Neuronal stem cell (in vitro differentiated cells): Measurements from ENCODE around the gene PJA1.

Source experiments
- DNase-seq: peaks from one replicate; pipeline ENCODE4 v3.0.0-alpha.2; 2013; ENCODE audit warnings: low spot score
- H2AFZ ChIP-seq: one replicate; pipeline ENCODE4 v1.6.1; 2013; ENCODE audit warnings: mild to moderate bottlenecking, low read length, inconsistent platforms
- H2AK5ac ChIP-seq: 2 replicates; pipeline ENCODE4 v1.6.1; 2013; ENCODE audit warnings: low read depth, mild to moderate bottlenecking, inconsistent platforms, low read length, moderate library complexity, mixed read lengths
- H2BK120ac ChIP-seq: 2 replicates; pipeline ENCODE4 v1.6.1; 2013; ENCODE audit warnings: low read depth, mild to moderate bottlenecking, inconsistent platforms, low read length, moderate library complexity, mixed read lengths
- H2BK12ac ChIP-seq: one replicate; pipeline ENCODE4 v1.6.1; 2013; ENCODE audit warnings: low read length, inconsistent platforms
- H2BK15ac ChIP-seq: 2 replicates; pipeline ENCODE4 v1.6.1; 2013; ENCODE audit warnings: mild to moderate bottlenecking, low read length, inconsistent platforms, mixed read lengths
- H2BK5ac ChIP-seq: one replicate; pipeline ENCODE4 v1.6.1; 2013; ENCODE audit warnings: inconsistent platforms, mild to moderate bottlenecking, low read length, moderate library complexity
- H3K14ac ChIP-seq: one replicate; pipeline ENCODE4 v1.6.1; 2013; ENCODE audit warnings: low read length, inconsistent platforms
- H3K18ac ChIP-seq: 2 replicates; pipeline ENCODE4 v1.6.1; 2013; ENCODE audit warnings: low read length, inconsistent platforms
- H3K23ac ChIP-seq: 2 replicates; pipeline ENCODE4 v1.6.1; 2013; ENCODE audit warnings: low read depth, mild to moderate bottlenecking, mixed read lengths, low read length, inconsistent platforms; ENCODE audit not compliant: poor library complexity
- H3K27ac ChIP-seq: replicated peaks from 3 replicates; pipeline ENCODE4 v1.5.1; 2013; ENCODE audit warnings: low read length, inconsistent platforms
- H3K27me3 ChIP-seq, 3 experiments: 2 replicates each; pipeline ENCODE4 v1.6.1; 2013; ENCODE audit warnings: low read length in 3 of 3, mild to moderate bottlenecking in 2 of 3, inconsistent platforms in 1 of 3, low read depth in 1 of 3, mixed read lengths in 1 of 3, moderate library complexity in 1 of 3; ENCODE audit not compliant: control insufficient read depth in 3 of 3, insufficient read depth in 3 of 3
- H3K36me3 ChIP-seq, 2 donors: replicated peaks in 1 of 2; 2 replicates each; pipeline ENCODE4 v1.6.1; 2013; ENCODE audit warnings: low read length in 2 of 2; ENCODE audit not compliant: control insufficient read depth in 2 of 2, insufficient read depth in 2 of 2
- H3K4ac ChIP-seq: 2 replicates; pipeline ENCODE4 v1.6.1; 2013; ENCODE audit warnings: inconsistent platforms, mild to moderate bottlenecking, low read length, moderate library complexity
- H3K4me1 ChIP-seq, 2 donors: 1 replicate in 1 of 2; 2 replicates in 1 of 2; pipeline ENCODE4 v1.6.1; 2013; ENCODE audit warnings: low read length in 2 of 2, low read depth in 1 of 2; ENCODE audit not compliant: control insufficient read depth in 2 of 2, insufficient read depth in 1 of 2
- H3K4me2 ChIP-seq: one replicate; pipeline ENCODE4 v1.6.1; 2013; ENCODE audit warnings: mild to moderate bottlenecking, low read length, inconsistent platforms; ENCODE audit not compliant: insufficient read depth, poor library complexity, severe bottlenecking
- H3K4me3 ChIP-seq, 2 donors: 2 replicates each; pipeline ENCODE4 v1.5.1; 2013; ENCODE audit warnings: low read length in 2 of 2, mild to moderate bottlenecking in 2 of 2, inconsistent platforms in 1 of 2, moderate library complexity in 1 of 2
- H3K79me1 ChIP-seq: one replicate; pipeline ENCODE4 v1.6.1; 2013; ENCODE audit warnings: low read depth, mild to moderate bottlenecking, inconsistent platforms, low read length, moderate library complexity
- H3K9ac ChIP-seq: one replicate; pipeline ENCODE4 v1.6.1; 2013; ENCODE audit warnings: mild to moderate bottlenecking, low read depth, low read length, inconsistent platforms; ENCODE audit not compliant: poor library complexity
- H3K9me3 ChIP-seq, 2 donors: replicated peaks in 1 of 2; 2 replicates each; pipeline versions ENCODE3 to v1.6.1; 2013; ENCODE audit warnings: low read length in 2 of 2, mild to moderate bottlenecking in 2 of 2, inconsistent platforms in 1 of 2, low read depth in 1 of 2, mixed read lengths in 1 of 2, moderate library complexity in 1 of 2; ENCODE audit not compliant: control insufficient read depth in 2 of 2, insufficient read depth in 1 of 2
- H4K8ac ChIP-seq: one replicate; pipeline ENCODE4 v1.6.1; 2013; ENCODE audit warnings: low read depth, mild to moderate bottlenecking, inconsistent platforms, low read length, moderate library complexity
- H4K91ac ChIP-seq: one replicate; pipeline ENCODE4 v1.6.1; 2013; ENCODE audit warnings: low read length, low read depth, mild to moderate bottlenecking, inconsistent platforms; ENCODE audit not compliant: poor library complexity
- WGBS, 2 donors: extraction: QIAGEN DNeasy Blood & Tissue Kit; methylation state at CpG; one replicate each; pipeline ENCODE4 v1.1.7; 2013; ENCODE audit warnings: missing lambda C conversion rate in 2 of 2, mixed read lengths in 1 of 2; ENCODE audit not compliant: insufficient read length in 2 of 2, insufficient replicate concordance in 1 of 2; ENCODE audit errors: extremely low coverage in 2 of 2; 5-methylcytosine and 5-hydroxymethylcytosine counted together

The PJA1 gene

DNA sequence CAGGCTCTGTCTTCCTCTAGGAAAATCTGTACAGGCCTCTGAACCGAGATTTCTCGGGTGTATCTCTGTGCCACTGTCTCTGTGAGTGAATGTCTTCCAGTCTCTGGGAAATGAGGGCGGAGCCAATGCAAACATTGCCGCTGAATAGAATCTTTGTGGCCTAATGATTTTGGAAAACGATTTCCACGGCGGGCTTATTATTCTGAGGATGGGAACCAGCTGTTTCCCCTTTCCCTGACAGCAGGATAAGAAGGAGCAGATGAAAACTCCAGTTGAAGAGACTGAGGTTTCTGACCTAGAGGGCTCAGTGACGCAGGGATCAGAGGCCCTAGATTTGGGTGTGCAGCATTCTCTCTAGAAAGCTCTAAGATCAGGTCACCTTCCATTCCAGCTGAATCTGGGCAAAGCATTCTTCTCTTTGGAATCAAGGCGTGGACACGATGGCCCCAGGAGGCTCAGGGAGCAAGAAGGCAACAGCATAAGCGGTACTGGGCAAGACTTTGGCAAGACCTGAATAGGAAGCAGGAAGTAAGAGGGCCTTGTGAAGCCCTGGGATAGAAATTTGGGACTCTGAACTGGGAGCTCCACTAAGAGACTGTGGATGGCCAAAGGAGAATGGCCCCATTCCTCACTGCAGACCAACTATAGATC is 47.3 kb downstream of the PJA1 start:
- Histone ChIP-seq H3K14ac (no peak overlapping the region), H3K18ac (no peak overlapping the region), H3K4me1 (peaks cover 1 to 5% of the 10 kb centered on the region in 2 donors), H2AFZ (no peak overlapping the region), H3K9ac (no peak overlapping the region), H2BK15ac (no peak overlapping the region), H2BK5ac (no peak overlapping the region), H2AK5ac (no peak overlapping the region), H4K8ac (no peak overlapping the region), H4K91ac (no peak overlapping the region), H3K9me3 (no peaks in the 10 kb centered on the region), H3K79me1 (no peaks in the 10 kb centered on the region), H3K27ac (no peak overlapping the region), H3K23ac (no peak overlapping the region), H2BK12ac (no peak overlapping the region), H3K27me3 (peaks cover 0 to 11% (median 0%) of the 10 kb centered on the region in 3 experiments), H3K36me3 (no peaks in the 10 kb centered on the region), H3K4me3 (no peak overlapping the region), H2BK120ac (no peak overlapping the region), H3K4me2 (no peak overlapping the region), H3K4ac (no peak overlapping the region)
- WGBS, 2 donors, result no CpG with 5 or more reads among the region's 11 CpGs
- no peak for DNase-seq

- Histone ChIP-seq H3K27ac (no peak overlapping the region), H3K79me1 (no peaks in the 10 kb centered on the region), H2BK15ac (no peak overlapping the region), H3K18ac (no peak overlapping the region), H3K27me3 (peaks cover 0 to 7% (median 0%) of the 10 kb centered on the region in 3 experiments), H3K4me1 (peaks cover 1 to 5% of the 10 kb centered on the region in 2 donors), H2AK5ac (no peak overlapping the region), H2BK12ac (peak overlapping the region; percentile 58), H3K23ac (no peak overlapping the region), H3K9me3 (no peaks in the 10 kb centered on the region), H2AFZ (no peak overlapping the region), H4K91ac (no peak overlapping the region), H2BK5ac (no peak overlapping the region), H3K14ac (no peak overlapping the region), H3K9ac (no peak overlapping the region), H3K4me3 (no peak overlapping the region), H4K8ac (no peak overlapping the region), H3K36me3 (no peaks in the 10 kb centered on the region), H3K4ac (no peak overlapping the region), H3K4me2 (no peak overlapping the region), H2BK120ac (no peak overlapping the region)
- no peak for DNase-seq
- WGBS, 2 donors, result no CpG with 5 or more reads among the region's 6 CpGs
Observed at GRCh38 chrX:69116077-69116476, 49.2 kb downstream of the PJA1 start.

GRCh38 chrX:69113723-69114122 is 51.5 kb downstream of the PJA1 start:
- no peak overlapping the region for H3K9ac ChIP-seq
- H4K8ac ChIP-seq, result no peak overlapping the region
- no peak overlapping the region for H4K91ac ChIP-seq
- H3K4me2 ChIP-seq, result no peak overlapping the region
- H3K18ac ChIP-seq, result no peak overlapping the region
- no peaks in the 10 kb centered on the region for H3K9me3 ChIP-seq
- H3K23ac ChIP-seq, result no peak overlapping the region
- no peak overlapping the region for H2BK120ac ChIP-seq
- H3K27ac ChIP-seq, result no peak overlapping the region
- H2BK12ac ChIP-seq, result no peak overlapping the region
- H3K27me3 ChIP-seq, result peaks cover 0 to 7% (median 0%) of the 10 kb centered on the region in 3 experiments
- DNase-seq, result no peak
- H3K79me1 ChIP-seq, result no peaks in the 10 kb centered on the region
- no peak overlapping the region for H2BK5ac ChIP-seq
- no peak overlapping the region for H3K14ac ChIP-seq
- H2BK15ac ChIP-seq, result no peak overlapping the region
- no peak overlapping the region for H3K4ac ChIP-seq
- H2AFZ ChIP-seq, result no peak overlapping the region
- H3K4me1 ChIP-seq, result peaks cover 0 to 9% of the 10 kb centered on the region in 2 donors
- H3K4me3 ChIP-seq, result no peak overlapping the region
- no peak overlapping the region for H2AK5ac ChIP-seq
- no peaks in the 10 kb centered on the region for H3K36me3 ChIP-seq
